HG03108 (cell line): Measurements from ENCODE around the gene TBRG4.

Source experiments
- ATAC-seq: cut with Tn5 transposase; IDR thresholded peaks from one replicate; pipeline ENCODE4 v1.9.1; 2021; ENCODE audit warnings: moderate library complexity; ENCODE audit not compliant: unreplicated experiment

Gene TBRG4

GRCh38 chr7:45092100-45092930, 19.2 kb downstream of the TBRG4 start:
- no peak for ATAC-seq

GRCh38 chr7:45089341-45089891, 22.1 kb downstream of the TBRG4 start:
- no peak for ATAC-seq

GRCh38 chr7:45088821-45089340, 22.6 kb downstream of the TBRG4 start, which contains the start of gene NACAD:
Gene NACAD, minus strand, starts transcription at chr7:45088969. Its CDS starts 75 bp downstream, at chr7:45088894.
- ATAC-seq, result no peak

- no peak for ATAC-seq
These were observed 23.3 kb downstream of the TBRG4 start for GRCh38 chr7:45088146-45088701.

GRCh38 chr7:45087301-45088145, 24.0 kb downstream of the TBRG4 start:
- ATAC-seq, result no peak

- ATAC-seq, result no peak
These were observed 25.0 kb downstream of the TBRG4 start for GRCh38 chr7:45086331-45087065.

GRCh38 chr7:45085619-45086200, 25.8 kb downstream of the TBRG4 start:
- no peak for ATAC-seq

- ATAC-seq, result no peak
These were observed 26.4 kb downstream of the TBRG4 start for GRCh38 chr7:45084901-45085618.

- no peak for ATAC-seq
These were observed 27.2 kb downstream of the TBRG4 start for GRCh38 chr7:45084336-45084735.

GRCh38 chr7:45082831-45083331, 28.6 kb downstream of the TBRG4 start:
- ATAC-seq, result no peak

- ATAC-seq, result no peak
These were observed 29.3 kb downstream of the TBRG4 start for GRCh38 chr7:45082031-45082830.

GRCh38 chr7:45081670-45081974, 29.9 kb downstream of the TBRG4 start:
- ATAC-seq, result no peak

- no peak for ATAC-seq
These were observed 30.4 kb downstream of the TBRG4 start for GRCh38 chr7:45080958-45081669.

- ATAC-seq, result no peak
These were observed 31.1 kb downstream of the TBRG4 start for GRCh38 chr7:45080265-45080957.

- no peak for ATAC-seq
These were observed 33.3 kb downstream of the TBRG4 start for GRCh38 chr7:45078125-45078681.

- no peak for ATAC-seq
These were observed 33.9 kb downstream of the TBRG4 start for GRCh38 chr7:45077579-45077978.

GRCh38 chr7:45076946-45077345, 34.6 kb downstream of the TBRG4 start:
- ATAC-seq, result no peak
